Left colon (tissue), 2 donors: ENCODE measurements around the gene MARCHF5. TPM values are rescaled to one million over a fixed set of nuclear protein-coding genes. Genes with fewer than 3 reads are reported as not detected.
A peak's percentile ranks its signal among the peaks of the same experiment; 100 is the strongest.

Source experiments
- ATAC-seq: fragments of 200-7000 bp; cut with Tn5 transposase; one replicate; pipeline ENCODE4 v1.9.1; 2020; ENCODE audit warnings: mild to moderate bottlenecking, moderate library complexity
- DNase-seq, 2 donors: peaks; one replicate each; pipeline ENCODE4 v3.0.0-alpha.2; 2020
- intact Hi-C, 2 donors: fragments of 100-400 bp; cut with DNase I in 1 of 2; cut with micrococcal nuclease in 1 of 2; formaldehyde crosslinking; loops; one replicate each; pipeline versions ENCODE4 v1.11.2 to v1.14.0; 2022; cut with DNase I, micrococcal nuclease
- long read RNA-seq: library from polyadenylated mRNA; unstranded; transcript quantifications from one replicate; pipeline ENCODE4 v2.0.0, GENCODE V29; 2021
- total RNA-seq, 2 donors: library from RNA; stranded (reverse); fragmentation: NEBNext Ultra II Directional; extraction: Animal tissue kit (Norgen Biotek cat#: 25700); gene quantifications; one replicate each; pipeline ENCODE4 v1.2.1, GENCODE V29; 2021
- donor health status: DM: no; HTN: no; CAD: no.
- donor health status: DM: yes; HTN: yes; CAD: no.

Gene MARCHF5, protein sequence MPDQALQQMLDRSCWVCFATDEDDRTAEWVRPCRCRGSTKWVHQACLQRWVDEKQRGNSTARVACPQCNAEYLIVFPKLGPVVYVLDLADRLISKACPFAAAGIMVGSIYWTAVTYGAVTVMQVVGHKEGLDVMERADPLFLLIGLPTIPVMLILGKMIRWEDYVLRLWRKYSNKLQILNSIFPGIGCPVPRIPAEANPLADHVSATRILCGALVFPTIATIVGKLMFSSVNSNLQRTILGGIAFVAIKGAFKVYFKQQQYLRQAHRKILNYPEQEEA
- total RNA-seq, result 10 to 100 TPM; 35.9 to 42.6 TPM
- long read RNA-seq, transcript MARCH5-201 (6 exons, 3,926 nt), result major isoform, 76 of 90 reads
- long read RNA-seq, partial matches to known transcripts, result 3 of 90 reads
- long read RNA-seq, other reads (novel, unspliced or antisense), result 11 of 90 reads

DNA sequence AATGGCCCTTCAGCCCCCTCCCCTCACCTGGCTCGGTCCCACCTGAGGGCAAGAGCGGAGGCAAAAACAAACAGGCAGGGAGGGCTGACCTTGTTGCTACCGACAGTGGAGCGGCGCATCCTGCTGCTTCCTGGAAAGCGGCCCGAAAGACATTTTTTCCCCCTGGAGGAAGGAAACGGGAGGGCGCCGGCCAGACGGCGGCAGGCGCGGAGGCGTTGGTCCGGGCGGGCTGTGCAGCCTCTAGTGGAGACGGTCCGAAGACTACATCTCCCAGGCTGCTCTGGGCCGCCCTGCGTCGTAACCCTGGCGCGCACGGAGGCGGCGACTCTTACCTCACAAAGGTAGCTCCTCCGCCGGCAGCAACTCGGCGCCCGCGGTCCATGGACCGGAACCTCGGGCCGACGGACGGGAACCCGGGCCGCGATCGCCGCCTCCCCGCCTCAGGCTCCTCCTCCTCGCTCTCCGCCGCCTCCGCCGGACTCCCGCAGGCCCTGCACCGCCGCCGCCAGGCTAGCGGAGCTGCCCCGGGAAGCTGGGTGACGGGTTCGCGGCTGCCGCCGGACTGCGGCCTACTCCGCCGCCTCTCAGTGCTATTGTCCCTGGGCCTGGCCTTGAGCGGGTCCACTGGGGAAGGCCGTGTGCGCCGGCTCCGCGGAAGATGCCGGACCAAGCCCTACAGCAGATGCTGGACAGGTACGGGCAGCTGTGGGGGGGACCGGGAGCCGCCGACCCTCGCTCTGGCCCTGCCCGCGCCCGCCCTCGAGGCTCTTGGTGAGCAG is at the start of gene MARCHF5, which contains the start of gene CPEB3:
Gene MARCHF5 (plus strand): TSS at position 331 of the 779 bp plus-strand sequence. CDS start 328 bp downstream, at position 659.
Gene CPEB3 (minus strand): TSS at position 242 of the 779 bp plus-strand sequence. CDS start 50,728 bp downstream, outside the sequence.
- ATAC-seq (peak; percentile 97), DNase-seq (peak; percentile 97)
- intact Hi-C loops, result loop anchor here in 1 of 2 donors (5.0 kb wide), 1 partner anchor 204 kb away; no protein-coding TSS in a partner anchor

DNA sequence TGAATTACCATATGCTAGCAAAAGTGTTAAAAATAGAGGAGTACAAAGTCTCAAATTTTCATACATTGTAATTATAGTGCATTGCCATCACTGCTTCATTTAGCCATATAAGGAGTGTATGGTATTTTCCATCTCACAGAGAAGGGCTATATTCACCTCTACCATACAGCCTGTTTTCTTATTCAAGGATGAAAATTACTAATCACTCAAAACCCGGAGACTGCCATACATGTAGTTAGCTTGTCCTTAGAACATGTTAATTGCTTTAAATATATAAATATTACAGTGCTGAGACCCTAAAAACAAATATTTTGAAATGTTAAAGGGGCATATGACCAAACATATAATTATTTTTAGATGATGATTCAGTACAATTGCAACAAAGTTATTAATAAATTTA is 49.5 kb upstream of the MARCHF5 start:
- ATAC-seq (no peak), DNase-seq (no peak)
- intact Hi-C loops, result loop anchor here in 1 of 2 donors (5.0 kb wide), 1 partner anchor 46 kb away; no protein-coding TSS in a partner anchor

DNA sequence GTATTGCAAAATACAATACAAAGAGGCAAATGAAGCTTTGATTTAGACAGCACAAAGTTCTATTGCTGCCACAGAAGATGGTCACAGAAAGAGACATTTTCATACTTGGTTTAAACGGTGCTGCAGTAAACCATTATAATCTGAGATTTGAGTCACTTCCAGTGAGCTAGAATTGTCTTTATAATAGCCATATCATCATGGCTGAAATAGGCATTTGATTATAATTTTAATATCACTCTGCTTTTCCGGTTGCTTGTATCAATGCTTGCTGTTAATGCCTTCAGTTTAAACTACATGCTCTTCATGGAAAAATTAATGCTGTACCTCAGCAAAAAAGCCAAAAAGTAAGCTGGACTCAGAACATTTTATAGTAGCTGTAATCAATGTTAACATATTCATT is 48.6 kb upstream of the MARCHF5 start:
- DNase-seq (no peak), ATAC-seq (no peak)
- intact Hi-C loops, result loop anchor here in 1 of 2 donors (5.0 kb wide), 1 partner anchor 45 kb away; no protein-coding TSS in a partner anchor

- intact Hi-C loops, result loop anchor here in 1 of 2 donors (5.0 kb wide), 1 partner anchor 44 kb away; no protein-coding TSS in a partner anchor
- ATAC-seq (peak; percentile 60), DNase-seq (peak; percentile 71 to 72)
These were observed 47.9 kb upstream of the MARCHF5 start for GRCh38 chr10:92242910-92243671.

DNA sequence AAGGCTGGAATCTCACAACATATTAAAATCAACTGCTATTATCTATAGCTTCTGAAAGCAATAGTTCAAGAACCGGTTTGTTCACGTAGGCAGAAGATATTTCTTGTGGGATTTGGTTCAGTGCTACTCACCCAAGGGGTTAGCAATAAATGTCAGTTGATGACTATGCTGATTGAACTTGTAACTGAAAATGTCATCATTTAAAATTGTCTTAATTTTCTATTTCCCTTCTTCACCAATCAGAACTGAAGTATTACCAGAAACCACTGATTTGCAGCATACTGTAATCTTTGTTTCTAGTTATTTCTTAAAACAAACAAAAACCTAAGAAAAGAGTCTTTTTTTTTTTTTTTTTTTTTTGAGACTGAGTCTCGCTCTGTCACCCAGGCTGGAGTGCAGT is 46.2 kb upstream of the MARCHF5 start:
- ATAC-seq (no peak), DNase-seq (no peak)
- intact Hi-C loops, result loop anchor here in 1 of 2 donors (5.0 kb wide), 1 partner anchor 43 kb away; no protein-coding TSS in a partner anchor

GRCh38 chr10:92248566-92248965 is 42.4 kb upstream of the MARCHF5 start:
- ATAC-seq, result peak; percentile 87
- no peak for DNase-seq
- intact Hi-C loops, result no loop called here

GRCh38 chr10:92263396-92263795 is 27.6 kb upstream of the MARCHF5 start:
- DNase-seq (no peak), ATAC-seq (no peak)

GRCh38 chr10:92264249-92264648 is 26.7 kb upstream of the MARCHF5 start:
- ATAC-seq (no peak), DNase-seq (no peak)
- intact Hi-C loops, result no loop called here

More at GRCh38 chr10:92263396-92263795, 27.6 kb upstream of the MARCHF5 start:
- intact Hi-C loops, result no loop called here

- ATAC-seq (no peak), DNase-seq (no peak)
- intact Hi-C loops, result no loop called here
These were observed 25.2 kb upstream of the MARCHF5 start for GRCh38 chr10:92265687-92266258.

DNA sequence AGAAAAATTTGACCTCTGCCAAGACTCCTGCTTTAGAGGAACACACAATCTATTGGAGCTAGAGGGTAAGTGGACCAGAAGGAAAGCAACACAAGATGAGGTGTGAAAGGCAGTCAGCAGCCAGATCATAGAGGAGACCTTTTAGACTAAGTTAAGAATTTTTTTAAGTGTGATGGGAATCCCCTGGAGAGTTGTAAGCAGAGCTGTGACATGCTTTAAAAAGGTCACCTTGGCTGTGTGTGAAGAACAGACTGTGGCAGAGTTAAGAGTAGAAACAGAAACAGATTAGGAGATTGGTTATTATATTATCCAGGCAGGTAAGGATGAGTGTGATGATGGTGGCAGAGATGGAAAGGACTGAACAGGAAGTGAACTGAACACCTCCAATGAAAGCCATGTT is 23.6 kb upstream of the MARCHF5 start:
- intact Hi-C loops, result no loop called here
- ATAC-seq, result no peak
- DNase-seq, result no peak

- DNase-seq, result no peak
- intact Hi-C loops, result no loop called here
- no peak for ATAC-seq
These were observed 22.2 kb upstream of the MARCHF5 start for GRCh38 chr10:92268748-92269147.

DNA sequence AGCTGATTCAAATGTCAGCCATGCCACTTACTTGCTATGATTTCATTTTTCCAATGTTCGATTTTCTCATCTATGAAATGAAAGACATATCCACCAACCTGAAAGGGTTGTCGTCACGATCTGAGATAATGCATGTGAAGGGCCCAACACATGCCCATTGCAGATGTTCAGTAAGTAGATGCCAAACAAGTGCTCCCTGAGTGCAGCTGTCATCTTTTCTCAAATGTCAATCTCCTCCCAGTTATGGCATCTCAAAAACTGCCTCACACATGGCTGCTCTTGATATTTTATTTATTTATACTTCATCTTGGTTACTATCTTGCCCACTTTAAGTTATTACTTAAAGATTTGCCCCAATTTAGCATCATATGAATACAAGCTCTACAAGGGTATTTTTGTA is 16.9 kb upstream of the MARCHF5 start:
- no peak for ATAC-seq
- DNase-seq, result no peak
- intact Hi-C loops, result no loop called here

DNA sequence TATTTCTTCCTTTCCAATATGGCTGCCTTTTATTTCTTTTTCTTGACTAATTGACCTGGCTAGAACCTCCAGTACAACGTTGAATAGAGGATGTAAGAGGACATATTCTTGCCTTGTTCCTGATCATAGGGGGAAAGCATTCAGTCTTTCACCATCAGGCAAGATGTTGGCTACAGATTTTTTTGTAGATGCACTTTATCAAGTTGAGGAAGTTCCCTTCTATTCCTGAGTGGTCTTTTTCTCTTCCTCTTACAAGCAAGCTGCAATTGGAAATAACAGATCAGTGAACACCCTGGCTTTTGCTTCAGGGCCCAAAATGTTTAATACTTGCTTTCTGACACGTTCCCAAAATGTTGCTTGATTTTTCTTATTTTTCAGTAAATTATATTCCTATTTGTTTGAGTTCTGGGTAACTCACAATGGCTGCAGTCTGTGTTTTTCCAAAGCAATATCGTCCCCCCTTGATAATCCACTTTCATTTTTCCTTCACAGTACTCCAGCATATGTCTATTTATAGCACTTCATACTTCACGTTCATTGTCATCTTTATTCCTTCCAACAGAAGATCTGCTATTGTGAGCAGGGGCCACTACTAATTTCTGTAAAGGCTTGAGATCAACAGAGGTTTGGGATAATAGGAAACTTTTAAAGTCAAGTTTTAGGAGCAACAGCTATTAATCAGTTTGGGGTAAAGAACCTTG is 11.8 kb upstream of the MARCHF5 start:
- intact Hi-C loops, result no loop called here
- ATAC-seq (no peak), DNase-seq (no peak)

GRCh38 chr10:92284112-92284704 is 6.8 kb upstream of the MARCHF5 start:
- ATAC-seq, result no peak
- no peak for DNase-seq
- intact Hi-C loops, result no loop called here

- intact Hi-C loops, result loop anchor here in 1 of 2 donors (5.0 kb wide), 1 partner anchor 203 kb away; no protein-coding TSS in a partner anchor
- DNase-seq (peak in 1 of 2 donors; percentile 52), ATAC-seq (peak; percentile 34)
These were observed 711 bp upstream of the MARCHF5 start for GRCh38 chr10:92290076-92290836.

DNA sequence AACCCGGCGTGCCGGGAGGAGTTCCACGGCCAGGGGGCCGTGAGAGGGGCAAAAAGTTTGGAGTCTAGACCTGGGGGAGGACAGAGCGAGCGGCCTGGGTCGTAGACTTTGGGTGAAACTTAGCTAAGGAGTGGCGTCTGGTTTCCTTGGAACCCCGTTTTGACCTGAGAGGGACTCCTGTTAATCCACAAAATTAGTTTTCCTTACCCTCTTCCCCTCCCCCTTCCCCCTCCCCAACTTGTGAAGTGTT is 574 bp downstream of the MARCHF5 start:
- ATAC-seq (no peak), DNase-seq (no peak)
- intact Hi-C loops, result loop anchor here in 1 of 2 donors (5.0 kb wide), 1 partner anchor 204 kb away; no protein-coding TSS in a partner anchor
